GM12872 (cell line): ENCODE results near the gene LCA5L.

ENCODE experiments used
- CTCF ChIP-seq: IDR thresholded peaks from 3 replicates; pipeline ENCODE4 v1.5.1; 2011; ENCODE audit warnings: low read depth, mild to moderate bottlenecking, low read length, moderate library complexity; ENCODE audit not compliant: insufficient read depth

LCA5L gene

GRCh38 chr21:39386194-39386593 lies 59.4 kb downstream of the LCA5L start:
- no peak for TF ChIP-seq CTCF

- no peak for TF ChIP-seq CTCF
Measured at GRCh38 chr21:39385299-39386145, 60.1 kb downstream of the LCA5L start.

- TF ChIP-seq CTCF: no peak
Measured at GRCh38 chr21:39384674-39385298, 60.8 kb downstream of the LCA5L start.

- no peak for TF ChIP-seq CTCF
Measured at GRCh38 chr21:39381009-39381408, 64.6 kb downstream of the LCA5L start.

GRCh38 chr21:39379986-39380891 lies 65.3 kb downstream of the LCA5L start:
- TF ChIP-seq CTCF: no peak

GRCh38 chr21:39377444-39378050 lies 68.0 kb downstream of the LCA5L start:
- no peak for TF ChIP-seq CTCF
